Subcutaneous abdominal adipose tissue (tissue), 5 donors: ENCODE results near the gene RPL13.

Experiments used
- H3K27ac ChIP-seq: one replicate; pipeline ENCODE4 v1.7.0; 2013; ENCODE audit warnings: low read depth, mild to moderate bottlenecking, inconsistent platforms, low read length, moderate library complexity
- H3K27me3 ChIP-seq, 5 donors: one replicate each; pipeline ENCODE4 v1.7.0; 2013; ENCODE audit warnings: low read length in 5 of 5, inconsistent platforms in 1 of 5; ENCODE audit not compliant: control insufficient read depth in 5 of 5, insufficient read depth in 4 of 5
- H3K36me3 ChIP-seq, 5 donors: one replicate each; pipeline ENCODE4 v1.7.0; 2013; ENCODE audit warnings: low read length in 5 of 5; ENCODE audit not compliant: control insufficient read depth in 5 of 5, insufficient read depth in 5 of 5
- H3K4me1 ChIP-seq, 5 donors: one replicate each; pipeline ENCODE4 v1.7.0; 2013; ENCODE audit warnings: low read length in 5 of 5, mild to moderate bottlenecking in 3 of 5, moderate library complexity in 1 of 5; ENCODE audit not compliant: control insufficient read depth in 5 of 5, insufficient read depth in 5 of 5
- H3K4me3 ChIP-seq, 5 donors: one replicate each; pipeline ENCODE4 v1.7.0; 2013; ENCODE audit warnings: low read length in 5 of 5, low read depth in 1 of 5
- H3K9ac ChIP-seq, 5 donors: one replicate each; pipeline ENCODE4 v1.7.0; 2013; ENCODE audit warnings: low read length in 5 of 5, mild to moderate bottlenecking in 4 of 5, moderate library complexity in 3 of 5
- H3K9me3 ChIP-seq, 5 donors: one replicate each; pipeline ENCODE4 v1.7.0; 2013; ENCODE audit warnings: low read length in 5 of 5; ENCODE audit not compliant: control insufficient read depth in 5 of 5
- donor health status: healthy.
- donor health status: healthy.
- donor health status: healthy.
- donor health status: healthy.
- donor health status: healthy.

RPL13 gene

DNA sequence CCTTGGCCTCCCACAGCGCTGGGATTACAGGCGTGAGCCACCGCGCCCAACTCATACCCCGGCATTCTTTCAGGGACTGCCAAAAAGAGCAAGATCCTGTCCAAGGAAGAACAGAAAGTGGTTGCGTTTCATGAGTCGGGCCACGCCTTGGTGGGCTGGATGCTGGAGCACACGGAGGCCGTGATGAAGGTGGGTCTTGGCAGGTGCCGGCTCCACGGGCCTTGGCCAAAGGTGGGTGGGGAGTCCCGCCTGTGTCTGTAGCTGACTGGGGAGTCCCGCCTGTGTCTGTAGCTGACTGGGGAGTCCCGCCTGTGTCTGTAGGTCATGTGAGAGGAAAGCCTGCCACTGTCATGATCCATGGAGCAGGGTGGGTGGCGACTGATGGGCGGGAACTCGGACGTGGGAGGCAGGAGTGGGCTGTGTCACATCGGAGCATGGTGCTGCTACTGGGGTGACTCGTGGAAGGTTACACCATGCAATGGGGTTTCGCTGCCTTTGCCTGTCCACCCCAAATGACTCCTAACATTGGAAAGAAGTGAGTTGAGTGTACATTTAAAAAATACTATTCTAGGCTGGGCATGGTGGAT, 10.0 kb upstream of the RPL13 start:
- Histone ChIP-seq H3K4me3 (no peak overlapping the region), H3K4me1 (no peaks in the 10 kb centered on the region), H3K9me3 (no peaks in the 10 kb centered on the region), H3K27ac (no peak overlapping the region), H3K27me3 (no peaks in the 10 kb centered on the region), H3K9ac (no peak overlapping the region), H3K36me3 (peaks cover 2 to 100% (median 87%) of the 10 kb centered on the region in 5 donors)

- no peak overlapping the region for H3K4me3 ChIP-seq
- no peaks in the 10 kb centered on the region for H3K27me3 ChIP-seq
- H3K27ac ChIP-seq = no peak overlapping the region
- peaks cover 2 to 100% (median 83%) of the 10 kb centered on the region in 5 donors for H3K36me3 ChIP-seq
- peaks cover 0 to 3% (median 0%) of the 10 kb centered on the region in 5 donors for H3K4me1 ChIP-seq
- H3K9me3 ChIP-seq = no peaks in the 10 kb centered on the region
- H3K9ac ChIP-seq = no peak overlapping the region
These were observed 8.2 kb upstream of the RPL13 start for GRCh38 chr16:89552329-89552728.

DNA sequence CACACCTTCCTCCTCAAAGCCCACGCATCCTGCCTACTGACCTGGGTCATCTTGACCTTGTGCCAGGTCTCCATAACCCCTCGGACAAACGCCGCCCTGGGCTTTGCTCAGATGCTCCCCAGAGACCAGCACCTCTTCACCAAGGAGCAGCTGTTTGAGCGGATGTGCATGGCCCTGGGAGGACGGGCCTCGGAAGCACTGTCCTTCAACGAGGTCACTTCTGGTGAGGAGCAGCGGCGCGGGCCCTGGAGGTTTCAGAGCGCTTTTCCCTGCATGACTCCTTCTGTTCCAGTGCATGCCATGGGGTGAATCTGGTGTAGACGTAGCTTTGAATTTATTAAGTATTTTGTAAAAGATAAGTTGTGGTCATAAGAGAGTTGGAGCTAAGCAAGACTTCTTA, 7.6 kb upstream of the RPL13 start:
- H3K27ac ChIP-seq = no peak overlapping the region
- no peak overlapping the region for H3K9ac ChIP-seq
- H3K36me3 ChIP-seq = peaks cover 2 to 97% (median 80%) of the 10 kb centered on the region in 5 donors
- H3K27me3 ChIP-seq = no peaks in the 10 kb centered on the region
- H3K4me1 ChIP-seq = peaks cover 0 to 8% (median 0%) of the 10 kb centered on the region in 5 donors
- no peaks in the 10 kb centered on the region for H3K9me3 ChIP-seq
- no peak overlapping the region for H3K4me3 ChIP-seq

DNA sequence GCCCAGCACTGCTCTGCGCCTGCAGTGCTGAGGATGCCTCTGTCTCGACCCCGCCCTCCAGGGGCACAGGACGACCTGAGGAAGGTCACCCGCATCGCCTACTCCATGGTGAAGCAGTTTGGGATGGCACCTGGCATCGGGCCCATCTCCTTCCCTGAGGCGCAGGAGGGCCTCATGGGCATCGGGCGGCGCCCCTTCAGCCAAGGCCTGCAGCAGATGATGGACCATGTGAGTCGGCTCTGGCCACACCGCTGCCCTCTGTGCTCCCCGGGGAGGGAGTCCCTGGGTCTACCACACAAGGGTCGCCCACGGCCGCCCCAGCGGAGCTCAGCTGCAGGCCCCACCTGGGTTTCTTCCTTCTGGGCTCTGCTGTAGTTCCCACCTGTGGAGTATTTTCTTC, 6.7 kb upstream of the RPL13 start:
- H3K9ac ChIP-seq = no peak overlapping the region
- H3K9me3 ChIP-seq = no peaks in the 10 kb centered on the region
- H3K27me3 ChIP-seq = no peaks in the 10 kb centered on the region
- peaks cover 0 to 8% (median 0%) of the 10 kb centered on the region in 5 donors for H3K4me1 ChIP-seq
- H3K4me3 ChIP-seq = no peak overlapping the region
- H3K27ac ChIP-seq = no peak overlapping the region
- peaks cover 2 to 88% (median 72%) of the 10 kb centered on the region in 5 donors for H3K36me3 ChIP-seq

- H3K27me3 ChIP-seq = no peaks in the 10 kb centered on the region
- H3K4me1 ChIP-seq = peaks cover 0 to 8% (median 0%) of the 10 kb centered on the region in 5 donors
- peaks cover 0 to 82% (median 66%) of the 10 kb centered on the region in 5 donors for H3K36me3 ChIP-seq
- no peak overlapping the region for H3K9ac ChIP-seq
- no peaks in the 10 kb centered on the region for H3K9me3 ChIP-seq
- no peak overlapping the region for H3K4me3 ChIP-seq
- no peak overlapping the region for H3K27ac ChIP-seq
These were observed 6.1 kb upstream of the RPL13 start for GRCh38 chr16:89554343-89554742.

GRCh38 chr16:89555265-89555664, 5.2 kb upstream of the RPL13 start:
- Histone ChIP-seq H3K27ac (no peak overlapping the region), H3K4me3 (no peak overlapping the region), H3K36me3 (peaks cover 0 to 73% (median 58%) of the 10 kb centered on the region in 5 donors), H3K9me3 (no peaks in the 10 kb centered on the region), H3K9ac (no peak overlapping the region), H3K4me1 (peaks cover 0 to 15% (median 7%) of the 10 kb centered on the region in 5 donors), H3K27me3 (no peaks in the 10 kb centered on the region)

DNA sequence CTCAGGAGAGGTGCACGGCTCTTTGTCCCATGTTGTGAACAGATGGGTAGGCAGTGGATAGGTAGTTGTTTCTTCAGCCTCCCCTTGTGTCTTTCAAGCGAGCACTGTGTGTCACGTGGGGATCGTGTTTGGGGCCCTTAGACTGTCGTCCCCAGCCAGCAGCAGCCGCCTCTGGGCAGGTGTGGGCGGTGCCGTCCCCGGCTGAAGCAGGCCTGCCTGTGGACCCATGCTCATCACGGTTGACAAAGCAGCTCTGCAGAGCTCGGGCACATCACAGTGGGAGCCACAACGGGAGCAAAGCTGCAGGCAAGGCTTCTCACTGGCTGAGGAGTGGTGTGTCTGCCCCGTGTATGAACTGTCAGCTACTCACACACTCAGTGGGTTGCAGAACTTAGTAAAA, 4.7 kb upstream of the RPL13 start:
- H3K4me1 ChIP-seq = peaks cover 0 to 16% (median 7%) of the 10 kb centered on the region in 5 donors
- peaks cover 0 to 68% (median 53%) of the 10 kb centered on the region in 5 donors for H3K36me3 ChIP-seq
- no peak overlapping the region for H3K9ac ChIP-seq
- no peak overlapping the region for H3K4me3 ChIP-seq
- no peaks in the 10 kb centered on the region for H3K27me3 ChIP-seq
- no peaks in the 10 kb centered on the region for H3K9me3 ChIP-seq
- no peak overlapping the region for H3K27ac ChIP-seq

GRCh38 chr16:89556750-89557689, 3.5 kb upstream of the RPL13 start:
- Histone ChIP-seq H3K9me3 (no peaks in the 10 kb centered on the region), H3K27me3 (no peaks in the 10 kb centered on the region), H3K4me3 (no peak overlapping the region), H3K27ac (no peak overlapping the region), H3K36me3 (peaks cover 0 to 63% (median 47%) of the 10 kb centered on the region in 5 donors), H3K9ac (peak overlapping the region in 1 of 5 donors; percentile 14), H3K4me1 (peaks cover 5 to 28% (median 17%) of the 10 kb centered on the region in 5 donors)

DNA sequence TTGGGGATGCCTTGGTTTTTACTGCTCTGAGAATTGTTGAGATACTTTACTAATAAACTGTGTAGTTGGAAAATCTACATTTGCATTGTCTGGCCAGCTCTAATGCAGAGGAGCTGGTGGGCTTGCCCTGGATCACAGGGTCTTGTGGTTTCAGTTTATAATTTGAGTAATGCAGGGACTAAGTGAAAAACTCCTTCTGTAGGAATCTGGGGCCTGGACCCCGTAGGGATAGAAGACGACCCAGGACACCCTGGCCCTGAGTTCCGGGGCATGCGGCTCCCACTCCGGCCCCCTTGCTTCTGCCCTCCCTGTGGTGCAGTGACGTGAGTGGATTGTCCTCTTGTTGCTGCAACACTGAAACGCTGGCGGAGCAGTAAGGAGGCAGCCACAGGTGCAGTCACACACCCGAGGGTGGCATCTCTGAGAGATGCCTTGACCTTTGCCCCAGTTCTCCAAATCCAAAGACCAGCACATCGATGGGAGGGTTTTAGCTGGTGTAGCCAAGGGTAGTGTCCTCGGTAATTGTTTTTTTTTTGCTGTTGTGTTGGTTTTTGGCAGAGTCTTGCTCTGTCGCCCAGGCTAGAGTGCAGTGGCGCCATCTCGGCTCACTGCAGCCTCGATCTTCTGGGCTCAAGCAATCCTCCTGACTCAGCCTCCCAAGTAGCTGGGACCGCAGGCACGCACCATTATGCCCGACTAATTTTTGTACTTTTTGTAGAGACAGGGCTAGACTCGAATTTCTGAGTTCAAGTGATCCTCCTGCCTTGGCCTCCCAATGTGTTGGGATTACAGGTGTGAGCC, 2.6 kb upstream of the RPL13 start:
- peaks cover 5 to 32% (median 22%) of the 10 kb centered on the region in 5 donors for H3K4me1 ChIP-seq
- H3K27me3 ChIP-seq = no peaks in the 10 kb centered on the region
- peak overlapping the region in 1 of 5 donors; percentile 14 for H3K9ac ChIP-seq
- peaks cover 0 to 63% (median 47%) of the 10 kb centered on the region in 5 donors for H3K36me3 ChIP-seq
- H3K27ac ChIP-seq = no peak overlapping the region
- no peaks in the 10 kb centered on the region for H3K9me3 ChIP-seq
- no peak overlapping the region for H3K4me3 ChIP-seq
